Measurements from ENCODE around the gene HRG.
"Not testable (repeated sequence)": the region's sequence is repeated elsewhere in the genome, so short reads cannot be mapped to it uniquely, and the experiment has no call there.

GRCh38 chr3:186686475-186686874, 20.7 kb downstream of the HRG start:
- not testable (repeated sequence) for TF ChIP-seq ZNF114 (CRISPR knock-in tag; IDR thresholded peaks at IDR 0.05); CTCF (conservative IDR thresholded peaks at IDR 0.05; ENCODE audit: low read depth in 2 of 2); POLR2AphosphoS5 (IDR thresholded peaks at IDR 0.05; ENCODE audit: low read depth); ETS1 (IDR thresholded peaks at IDR 0.05); JUNB (IDR thresholded peaks at IDR 0.05; ENCODE audit: unreplicated experiment); EZH2phosphoT487 (IDR thresholded peaks at IDR 0.05; ENCODE audit: unreplicated experiment); REST (IDR thresholded peaks at IDR 0.05; ENCODE audit: unreplicated experiment)

Data from GM23338 (cell line).